Coronary artery (tissue), 2 donors: ENCODE measurements around the gene OR8K1.

Experiments used
- DNase-seq: peaks from one replicate; pipeline ENCODE4 v3.0.0-alpha.2; 2017; ENCODE audit warnings: low spot score
- H3K27ac ChIP-seq, 2 donors: fragments of 200-600 bp; sonication (generic); one replicate each; pipeline ENCODE4 v1.5.1; 2016 to 2019
- H3K4me3 ChIP-seq: fragments of 200-600 bp; sonication (generic); 2 replicates; pipeline ENCODE4 v1.5.1; 2016; ENCODE audit warnings: mild to moderate bottlenecking, moderate library complexity
- CTCF ChIP-seq: fragments of 200-600 bp; sonication (generic); IDR thresholded peaks from one replicate; pipeline ENCODE4 v1.5.1; 2019; ENCODE audit warnings: antibody characterized with exemption

Gene OR8K1

GRCh38 chr11:56345739-56346138, at the start of gene OR8K1:
OR8K1 (plus strand) TSS chr11:56346039; CDS start chr11:56346039, 0 bp downstream.
- no peak for TF ChIP-seq CTCF
- no peak for DNase-seq
- Histone ChIP-seq H3K27ac (no peak within 1 kb of the TSS), H3K4me3 (no peak within 1 kb of the TSS)

GRCh38 chr11:56296898-56297297, 48.9 kb upstream of the OR8K1 start:
- no peak for DNase-seq
- Histone ChIP-seq H3K4me3 (no peak overlapping the region), H3K27ac (no peak overlapping the region)
- TF ChIP-seq CTCF = no peak

GRCh38 chr11:56307836-56308235, 38.0 kb upstream of the OR8K1 start:
- H3K4me3 ChIP-seq = no peak overlapping the region
- H3K27ac ChIP-seq = no peak overlapping the region
- no peak for DNase-seq
- no peak for TF ChIP-seq CTCF

GRCh38 chr11:56314844-56315243, 31.0 kb upstream of the OR8K1 start, which contains the start of gene OR8K3:
OR8K3 (plus strand) TSS chr11:56315144; CDS start chr11:56318307, 3,163 bp downstream.
- H3K4me3 ChIP-seq = no peak within 1 kb of the TSS
- H3K27ac ChIP-seq = no peak within 1 kb of the TSS
- TF ChIP-seq CTCF = no peak
- no peak for DNase-seq

GRCh38 chr11:56331861-56332491, 13.9 kb upstream of the OR8K1 start:
- no peak for DNase-seq
- no peak overlapping the region for H3K4me3 ChIP-seq
- no peak for TF ChIP-seq CTCF
- H3K27ac ChIP-seq = no peak overlapping the region

- Histone ChIP-seq H3K4me3 (no peak overlapping the region), H3K27ac (no peak overlapping the region)
- TF ChIP-seq CTCF = no peak
- no peak for DNase-seq
Observed at GRCh38 chr11:56333156-56333555, 12.7 kb upstream of the OR8K1 start.

- no peak for DNase-seq
- no peak overlapping the region for H3K4me3 ChIP-seq
- no peak overlapping the region for H3K27ac ChIP-seq
- no peak for TF ChIP-seq CTCF
Observed at GRCh38 chr11:56340289-56340688, 5.5 kb upstream of the OR8K1 start.
